HepG2 (cell line): ENCODE measurements around the gene NTM.

ENCODE experiments used
- CTCF ChIP-seq: sonication (generic); formaldehyde crosslinking; IDR thresholded peaks from 2 replicates; pipeline ENCODE4 v1.5.0; 2020; ENCODE audit warnings: mild to moderate bottlenecking, missing genetic modification reagents, moderate library complexity
- EED ChIP-seq: sonication (generic); formaldehyde crosslinking; IDR thresholded peaks from 2 replicates; pipeline ENCODE4 v1.5.0; 2020; ENCODE audit warnings: mild to moderate bottlenecking, missing genetic modification reagents
- HIC2 ChIP-seq: sonication (generic); formaldehyde crosslinking; IDR thresholded peaks from 2 replicates; pipeline ENCODE4 v1.9.0; 2022; ENCODE audit warnings: low read depth, missing genetic modification reagents
- IKZF1 ChIP-seq: fragments of 450-650 bp; IDR thresholded peaks from 2 replicates; pipeline ENCODE4 v1.7.1; 2016
- POLR2A ChIP-seq, 2 experiments: IDR thresholded peaks; 2 replicates each; pipeline ENCODE4 v1.6.1; 2011; ENCODE audit warnings: low read depth in 2 of 2, low read length in 2 of 2, mild to moderate bottlenecking in 1 of 2, moderate library complexity in 1 of 2; ENCODE audit not compliant: insufficient read depth in 1 of 2
- POLR2AphosphoS2 ChIP-seq: IDR thresholded peaks from 2 replicates; pipeline ENCODE4 v1.6.1; 2011; ENCODE audit warnings: low read depth, low read length, improper control_type of control experiment
- PRPF4 ChIP-seq: fragments of 200-400 bp; formaldehyde crosslinking; IDR thresholded peaks from 2 replicates; pipeline ENCODE4 v1.6.1; 2016; ENCODE audit warnings: low read length, low read depth; ENCODE audit not compliant: poor library complexity, severe bottlenecking
- RAD21 ChIP-seq: fragments of 450-650 bp; formaldehyde crosslinking; IDR thresholded peaks from 2 replicates; pipeline ENCODE4 v1.5.0; 2020; ENCODE audit warnings: mild to moderate bottlenecking
- YEATS2 ChIP-seq: sonication (generic); formaldehyde crosslinking; IDR thresholded peaks from 2 replicates; pipeline ENCODE4 v1.4.0; 2020; ENCODE audit warnings: missing genetic modification reagents, borderline replicate concordance
- ZNF660 ChIP-seq: sonication (generic); formaldehyde crosslinking; IDR thresholded peaks from 2 replicates; pipeline ENCODE4 v1.5.1; 2020; ENCODE audit warnings: mild to moderate bottlenecking, low read depth, missing genetic modification reagents, borderline replicate concordance

GRCh38 chr11:132231656-132232347 lies 861.4 kb downstream of the NTM start:
- no peak for TF ChIP-seq ZNF660 (CRISPR knock-in tag)
- no peak for TF ChIP-seq YEATS2
- no peak for TF ChIP-seq RAD21 (CRISPR knock-in tag)
- no peak for TF ChIP-seq POLR2AphosphoS2
- TF ChIP-seq POLR2A (IDR thresholded peaks at IDR 0.05; ENCODE audit: insufficient read depth in 1 of 2, low read depth in 2 of 2, low read length in 2 of 2), result no peak
- TF ChIP-seq IKZF1, result no peak
- no peak for TF ChIP-seq CTCF (CRISPR knock-in tag)
- no peak for TF ChIP-seq PRPF4
- no peak for TF ChIP-seq HIC2 (CRISPR knock-in tag)
- TF ChIP-seq EED, result no peak
